GM21360 (cell line): ENCODE results near the gene C16orf90.

Experiments
- ATAC-seq: cut with Tn5 transposase; IDR thresholded peaks from one replicate; pipeline ENCODE4 v1.9.1; 2021; ENCODE audit warnings: mild to moderate bottlenecking, moderate library complexity; ENCODE audit not compliant: unreplicated experiment

The C16orf90 gene

DNA sequence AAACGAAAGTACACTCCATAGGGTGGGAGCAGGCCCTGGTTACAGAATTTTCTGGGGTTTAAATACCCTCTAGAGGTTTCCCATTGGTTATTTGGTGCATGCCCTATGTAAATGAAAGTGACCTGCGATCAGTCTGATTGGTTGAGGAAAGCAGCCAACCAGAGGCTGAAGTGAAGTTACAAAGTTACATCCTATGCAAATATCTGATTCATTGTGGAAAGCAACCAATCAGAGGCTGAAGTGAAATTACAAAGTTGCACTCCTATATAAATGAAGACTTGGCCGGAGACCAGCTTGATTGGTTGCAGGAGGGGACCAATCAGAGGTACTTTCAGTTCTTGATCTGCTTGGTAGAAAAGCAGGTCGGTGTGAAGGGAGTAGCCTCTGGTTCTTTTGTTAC lies 27.4 kb downstream of the C16orf90 start:
- no peak for ATAC-seq

DNA sequence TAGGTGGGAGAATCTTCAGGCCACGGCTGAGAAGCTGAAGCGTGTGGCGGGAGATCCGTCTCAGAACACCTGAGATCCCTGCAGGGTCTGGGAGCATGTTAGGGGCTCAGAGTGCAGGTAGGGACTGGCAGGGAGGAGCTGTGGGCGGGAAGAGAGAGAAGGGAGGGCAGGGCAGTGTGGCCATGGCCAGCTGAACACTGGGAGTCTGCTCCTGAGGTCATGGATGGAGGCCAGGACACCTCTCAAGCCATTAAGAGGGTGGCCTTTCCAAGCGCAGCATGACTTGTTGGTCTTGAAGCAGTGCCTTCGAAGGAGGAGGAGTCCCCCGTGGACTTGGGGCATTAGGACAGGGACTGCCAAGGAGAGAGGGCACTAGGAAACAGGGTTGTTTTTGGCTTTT lies 28.1 kb downstream of the C16orf90 start:
- no peak for ATAC-seq

DNA sequence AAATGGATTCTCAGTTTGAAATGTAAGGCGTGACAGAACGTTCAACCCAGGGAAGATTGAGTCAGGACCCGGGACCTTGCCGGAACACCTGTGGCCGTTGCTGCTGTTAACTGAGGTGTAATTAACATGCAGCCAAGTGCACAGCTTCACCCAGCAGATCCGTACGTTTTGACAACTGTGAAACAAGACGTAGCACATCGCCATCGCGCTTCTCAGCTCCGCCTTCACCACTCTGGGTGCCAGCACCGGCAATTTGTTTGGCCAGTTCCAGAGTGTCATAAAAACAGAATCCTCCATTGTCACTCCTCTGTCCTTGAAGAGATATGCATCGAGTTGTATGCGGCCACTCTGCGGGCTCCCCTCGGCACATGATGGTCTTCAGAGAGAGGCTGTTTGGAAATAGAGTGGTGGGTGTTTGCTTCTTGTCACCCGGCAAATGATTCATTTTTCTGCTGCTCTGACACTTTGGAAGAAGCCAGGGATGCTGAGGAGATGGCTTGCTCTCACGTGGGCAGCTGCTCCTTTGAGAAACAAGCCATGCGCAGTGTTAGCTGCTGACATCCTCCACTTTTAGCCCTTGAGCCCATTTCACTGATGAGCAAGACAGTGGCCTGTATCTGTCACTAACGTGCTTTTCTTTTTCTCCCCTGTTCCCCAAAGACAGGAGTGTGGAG lies 29.2 kb downstream of the C16orf90 start:
- ATAC-seq, result no peak

DNA sequence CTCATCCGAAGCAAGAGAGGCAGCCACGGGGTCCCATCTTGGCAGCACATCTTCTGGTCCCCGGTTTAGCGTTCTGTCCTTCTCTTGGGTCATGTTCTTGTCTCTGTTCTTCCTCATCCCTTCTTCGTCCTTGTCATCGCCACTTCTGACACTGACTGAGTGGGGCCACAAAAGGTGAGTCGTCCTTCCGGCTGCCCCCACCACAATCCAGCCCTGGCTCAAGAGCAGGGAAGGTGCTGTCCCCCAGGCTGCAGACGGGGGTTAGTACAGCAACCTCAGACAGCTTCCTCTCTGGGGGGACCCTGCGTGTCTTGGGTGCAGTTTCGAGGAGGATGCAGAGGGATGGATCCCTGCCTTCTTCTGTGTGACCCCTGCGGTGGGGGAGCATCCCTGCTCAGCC lies 30.0 kb downstream of the C16orf90 start:
- no peak for ATAC-seq

GRCh38 chr16:3461151-3461550 lies 34.1 kb downstream of the C16orf90 start:
- no peak for ATAC-seq

DNA sequence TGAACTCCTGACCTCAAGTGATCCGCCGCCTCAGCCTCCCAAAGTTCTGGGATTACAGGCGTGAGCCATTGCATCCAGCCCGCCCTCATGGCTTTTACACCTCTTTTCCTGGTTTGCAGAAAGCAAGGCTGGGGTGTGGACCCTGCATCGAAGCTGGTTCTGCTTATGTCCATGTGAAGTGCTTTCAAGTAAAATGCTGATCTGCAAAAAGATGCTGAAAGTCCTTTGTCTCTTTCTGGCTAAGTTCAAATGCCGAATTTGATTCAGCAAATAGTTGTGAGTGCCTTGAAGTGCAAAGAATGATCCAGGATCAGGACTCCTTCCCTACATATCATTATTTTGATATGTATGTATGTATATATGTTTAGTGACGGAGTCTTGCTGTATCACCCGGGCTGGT lies 34.7 kb downstream of the C16orf90 start:
- no peak for ATAC-seq

- no peak for ATAC-seq
Observed at GRCh38 chr16:3460121-3460520, 35.2 kb downstream of the C16orf90 start.

DNA sequence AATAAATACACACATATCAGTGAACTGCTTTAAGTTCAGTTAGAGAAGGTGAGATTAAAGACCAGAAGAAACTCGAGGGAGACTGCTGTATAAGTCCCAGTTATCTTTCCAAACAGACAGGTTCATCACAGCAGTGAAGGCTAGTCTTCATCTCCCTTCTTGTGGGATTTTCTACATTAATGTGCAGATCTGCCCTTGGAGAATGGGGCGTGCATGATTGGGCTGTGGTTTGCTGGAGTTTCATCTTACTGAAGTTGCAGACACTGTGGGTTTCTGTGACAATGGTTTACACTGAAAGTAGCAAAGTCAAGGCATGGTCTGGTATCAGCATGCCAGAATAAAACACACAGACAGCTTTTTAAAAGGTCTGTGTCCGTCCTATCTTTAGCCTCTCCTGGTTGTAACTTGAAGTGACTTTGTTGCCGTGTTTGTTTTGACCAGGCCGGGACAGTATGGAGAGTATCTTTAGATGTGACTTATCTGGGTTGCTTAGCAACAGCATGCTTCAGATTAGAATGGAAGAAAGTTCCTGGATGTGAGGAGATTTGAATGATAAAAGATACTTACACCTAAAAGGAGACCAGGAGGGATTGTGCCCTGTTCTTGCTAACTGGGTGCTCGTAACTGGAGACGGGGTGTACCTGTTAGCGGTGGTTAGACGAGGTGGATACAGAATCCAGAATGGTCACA lies 35.7 kb downstream of the C16orf90 start:
- ATAC-seq, result no peak

DNA sequence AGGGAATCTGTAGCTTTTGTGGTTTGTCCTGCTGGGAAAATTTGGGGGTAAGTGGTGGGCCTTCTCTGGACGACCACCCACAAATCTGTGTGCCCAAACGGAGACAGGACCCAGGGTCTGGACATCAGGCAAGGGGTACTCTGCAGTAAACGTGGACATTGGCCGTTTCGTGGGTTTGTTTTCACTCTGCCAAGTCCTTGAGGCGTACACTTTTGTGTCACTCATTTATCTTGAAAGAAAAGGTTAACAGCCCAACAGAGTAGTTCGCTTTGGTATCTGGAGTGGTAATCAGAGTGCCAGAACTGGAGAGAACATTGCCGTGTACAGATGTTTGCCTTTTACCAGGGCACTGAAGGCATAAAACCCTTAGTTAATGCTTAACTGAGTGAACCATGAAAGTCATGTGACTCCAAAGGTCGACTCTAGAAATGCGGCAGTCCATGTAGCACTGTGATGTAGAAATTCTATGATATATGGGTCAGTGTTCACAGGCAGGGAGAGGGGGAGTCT lies 36.4 kb downstream of the C16orf90 start:
- no peak for ATAC-seq

- ATAC-seq, result peak; percentile 15
Observed at GRCh38 chr16:3458278-3458851, 36.9 kb downstream of the C16orf90 start.

- ATAC-seq, result peak; percentile 83
Observed at GRCh38 chr16:3457434-3458252, 37.6 kb downstream of the C16orf90 start.

GRCh38 chr16:3454631-3455147 lies 40.6 kb downstream of the C16orf90 start:
- no peak for ATAC-seq

GRCh38 chr16:3454093-3454492 lies 41.2 kb downstream of the C16orf90 start:
- ATAC-seq, result no peak

DNA sequence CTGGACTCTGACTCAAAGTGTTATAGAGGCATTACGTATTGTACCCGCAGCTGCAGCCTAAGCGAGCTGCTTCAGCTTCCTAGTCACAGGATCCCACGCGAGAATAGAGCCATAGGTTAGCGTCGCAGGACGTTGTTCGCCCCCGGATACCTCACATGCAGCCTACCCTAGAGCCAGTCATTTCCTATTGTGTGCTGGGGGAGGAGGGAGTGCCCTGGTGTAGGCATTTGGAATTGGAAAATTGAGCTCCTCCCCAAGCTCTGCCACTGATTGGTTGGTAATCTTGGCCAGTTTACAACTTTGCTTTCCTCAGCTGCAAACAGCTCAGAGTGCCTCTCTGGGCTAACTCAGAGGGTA lies 51.3 kb downstream of the C16orf90 start:
- peak; percentile 29 for ATAC-seq
